ENCODE measurements around the gene NCEH1.

The NCEH1 gene

DNA sequence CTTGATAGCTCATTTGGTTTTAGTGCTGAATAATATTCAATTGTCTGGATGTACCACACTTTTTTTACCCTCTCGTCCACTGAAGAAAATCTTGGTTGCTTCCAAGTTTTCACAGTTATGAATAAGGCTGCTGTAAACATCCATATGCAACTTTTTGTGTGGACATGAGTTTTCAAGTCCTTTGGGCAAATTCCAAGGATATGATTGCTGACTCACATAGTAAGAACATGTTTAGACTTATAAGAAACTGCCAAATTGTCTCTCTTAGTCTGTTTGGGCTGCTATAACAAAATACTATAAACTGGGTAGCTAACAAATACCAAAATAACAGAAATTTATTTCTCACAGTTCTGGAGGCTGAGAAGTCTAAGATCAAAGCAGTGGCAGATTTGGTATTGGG lies 128.2 kb downstream of the NCEH1 start:
- no peak for DNase-seq (ENCODE audit: low read depth in 2 of 3, low spot score in 2 of 3)

DNA sequence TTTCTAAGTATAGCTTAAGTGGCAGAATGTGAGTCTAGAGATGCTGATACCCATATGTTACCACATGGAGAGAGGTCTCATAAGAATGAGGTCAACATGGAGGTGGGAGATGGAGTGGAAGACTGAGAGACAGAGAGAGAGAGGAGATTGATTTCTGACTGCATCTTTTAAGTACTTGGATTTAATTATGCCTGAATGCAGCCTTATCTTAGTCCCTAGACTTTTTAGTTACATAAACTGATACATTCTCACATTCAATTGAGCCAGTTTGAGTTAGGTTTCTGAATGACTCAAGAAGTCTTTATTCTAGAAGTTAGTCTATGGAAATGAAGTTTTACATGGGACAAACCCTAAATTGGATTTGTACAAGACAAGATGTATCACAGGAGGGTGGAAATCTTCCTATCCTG lies 129.1 kb downstream of the NCEH1 start:
- DNase-seq (ENCODE audit: low read depth in 2 of 3, low spot score in 2 of 3), result no peak

DNA sequence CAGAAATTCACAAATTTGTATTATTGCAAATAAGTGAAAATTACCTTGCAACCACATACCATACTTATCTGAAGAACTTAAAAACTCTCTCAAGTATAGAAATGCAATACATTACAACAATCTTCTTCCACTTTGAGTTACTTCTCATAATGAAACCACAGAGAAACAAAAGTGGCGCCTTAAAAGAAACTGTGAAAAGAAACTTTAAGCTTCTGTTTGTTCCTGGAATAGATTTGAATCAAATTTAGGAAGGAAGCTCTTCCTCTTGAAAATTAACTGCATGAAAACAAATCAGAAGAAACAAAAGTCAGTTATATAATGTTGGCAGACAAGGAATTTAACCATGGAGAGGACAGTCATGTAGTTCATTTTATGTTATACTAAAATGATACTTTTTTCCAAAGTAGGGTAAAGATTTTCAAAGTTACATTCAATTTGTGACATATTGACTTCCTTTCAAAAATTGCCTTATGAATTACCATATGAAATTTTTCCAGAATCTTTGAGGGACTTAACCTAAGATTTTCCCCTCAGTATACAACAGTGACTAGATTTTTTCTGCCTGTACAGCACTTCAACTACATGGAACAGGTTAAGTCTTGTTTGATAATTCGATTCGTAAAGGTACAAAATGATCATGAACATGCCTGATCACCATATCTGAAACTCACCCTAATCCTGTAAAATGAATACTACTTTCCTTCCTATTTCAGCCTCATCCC lies 130.0 kb downstream of the NCEH1 start:
- no peak for DNase-seq (ENCODE audit: low read depth in 2 of 3, low spot score in 2 of 3)

Measured in activated CD8-positive, alpha-beta memory T cell treated with anti-CD3 and anti-CD28 coated beads for 48 hours (primary cell).